ENCODE measurements around the gene UBE2E3. TPM values are rescaled to one million over a fixed set of nuclear protein-coding genes. Genes with fewer than 3 reads are reported as not detected.

The UBE2E3 gene
- total RNA-seq, 2 experiments from 2014 or later, result 26.7 to 29.4 TPM

- Mint-ChIP-seq H3K27me3 (no peaks in the 10 kb centered on the region), H3K4me1 (ENCODE audit: low read depth) (peaks cover 1% of the 10 kb centered on the region), H3K27ac (no peak overlapping the region), H3K9me3 (no peaks in the 10 kb centered on the region), H3K4me3 (no peak overlapping the region), H3K36me3 (ENCODE audit: low read depth) (peaks cover 3% of the 10 kb centered on the region)
- DNase-seq (no peak), ATAC-seq (no peak)
- TF ChIP-seq CTCF (IDR thresholded peaks at IDR 0.05), result no peak
- POLR2A ChIA-PET, result no interaction called here
- intact Hi-C loops (cut with micrococcal nuclease), result no loop called here
- CTCF ChIA-PET, result no interaction called here
Observed at GRCh38 chr2:181063696-181064095, 83.3 kb downstream of the UBE2E3 start.

- CTCF ChIA-PET, result no interaction called here
- ATAC-seq (no peak), DNase-seq (no peak)
- Mint-ChIP-seq H3K4me1 (ENCODE audit: low read depth) (peaks cover 1% of the 10 kb centered on the region), H3K27me3 (no peaks in the 10 kb centered on the region), H3K9me3 (no peaks in the 10 kb centered on the region), H3K27ac (no peak overlapping the region), H3K4me3 (no peak overlapping the region), H3K36me3 (ENCODE audit: low read depth) (peaks cover 3% of the 10 kb centered on the region)
- no peak for TF ChIP-seq CTCF (IDR thresholded peaks at IDR 0.05)
- POLR2A ChIA-PET, result no interaction called here
- intact Hi-C loops (cut with micrococcal nuclease), result no loop called here
Observed at GRCh38 chr2:181065458-181065857, 85.1 kb downstream of the UBE2E3 start.

GRCh38 chr2:181066333-181066732 lies 85.9 kb downstream of the UBE2E3 start:
- ChIA-PET POLR2A (no interaction called here), CTCF (interaction anchor here (1.1 kb wide), 1 partner anchor 8 kb away, joined by 4 read pairs; no protein-coding TSS in a partner anchor)
- Mint-ChIP-seq H3K27ac (no peak overlapping the region), H3K9me3 (no peaks in the 10 kb centered on the region), H3K27me3 (no peaks in the 10 kb centered on the region), H3K4me1 (ENCODE audit: low read depth) (peaks cover 1% of the 10 kb centered on the region), H3K36me3 (ENCODE audit: low read depth) (peaks cover 3% of the 10 kb centered on the region), H3K4me3 (no peak overlapping the region)
- DNase-seq, result no peak
- no peak for TF ChIP-seq CTCF (IDR thresholded peaks at IDR 0.05)
- intact Hi-C loops (cut with micrococcal nuclease), result no loop called here
- ATAC-seq, result no peak

- Mint-ChIP-seq H3K9me3 (no peaks in the 10 kb centered on the region), H3K36me3 (ENCODE audit: low read depth) (no peaks in the 10 kb centered on the region), H3K4me3 (no peak overlapping the region), H3K27ac (no peak overlapping the region), H3K4me1 (ENCODE audit: low read depth) (peaks cover 6% of the 10 kb centered on the region), H3K27me3 (no peaks in the 10 kb centered on the region)
- ATAC-seq (no peak), DNase-seq (no peak)
- ChIA-PET CTCF (interaction anchor here (1.1 to 1.9 kb wide), 4 partner anchors 11 to 645 kb away, joined by 4 to 14 read pairs (median 5); no protein-coding TSS in a partner anchor), POLR2A (no interaction called here)
- intact Hi-C loops (cut with micrococcal nuclease), result no loop called here
- no peak for TF ChIP-seq CTCF (IDR thresholded peaks at IDR 0.05)
Observed at GRCh38 chr2:181070119-181070835, 89.9 kb downstream of the UBE2E3 start.

- CTCF ChIA-PET, result interaction anchor here (1.1 to 1.9 kb wide), 4 partner anchors 11 to 644 kb away, joined by 4 to 14 read pairs (median 5); no protein-coding TSS in a partner anchor
Observed at GRCh38 chr2:181070836-181071200, 90.4 kb downstream of the UBE2E3 start.

More at GRCh38 chr2:181070836-181071200, 90.4 kb downstream of the UBE2E3 start:
- ATAC-seq (no peak), DNase-seq (no peak)
- no peak for TF ChIP-seq CTCF (IDR thresholded peaks at IDR 0.05)
- no peaks in the 10 kb centered on the region for H3K9me3 Mint-ChIP-seq
- intact Hi-C loops (cut with micrococcal nuclease), result no loop called here
- peaks cover 6% of the 10 kb centered on the region for H3K4me1 Mint-ChIP-seq (ENCODE audit: low read depth)
- no peaks in the 10 kb centered on the region for H3K36me3 Mint-ChIP-seq (ENCODE audit: low read depth)
- POLR2A ChIA-PET, result no interaction called here
- H3K27ac Mint-ChIP-seq, result no peak overlapping the region
- H3K27me3 Mint-ChIP-seq, result no peaks in the 10 kb centered on the region
- H3K4me3 Mint-ChIP-seq, result no peak overlapping the region
